DND-41 (cell line): ENCODE results near the gene CNTNAP5.

Source experiments
- ATAC-seq: fragments of 200-7000 bp; cut with Tn5 transposase; 3 replicates; pipeline ENCODE4 v1.9.1; 2021; ENCODE audit warnings: low read depth; ENCODE audit not compliant: insufficient read depth
- DNase-seq: peaks from one replicate; pipeline ENCODE4 v3.0.0-alpha.2; 2020
- H2AFZ ChIP-seq: 2 replicates; pipeline ENCODE4 v1.6.0; 2012; ENCODE audit warnings: low read depth, low read length
- H3K27ac ChIP-seq: 2 replicates; pipeline ENCODE4 v1.5.1; 2012; ENCODE audit warnings: low read length, inconsistent platforms
- H3K27me3 ChIP-seq: fragments of 200-600 bp; sonication (generic); 2 replicates; pipeline ENCODE4 v1.6.0; 2012; ENCODE audit warnings: low read length, mild to moderate bottlenecking, inconsistent platforms; ENCODE audit not compliant: insufficient read depth, poor library complexity
- H3K36me3 ChIP-seq: 2 replicates; pipeline ENCODE4 v1.5.1; 2012; ENCODE audit warnings: low read length, inconsistent platforms; ENCODE audit not compliant: insufficient read depth
- H3K4me1 ChIP-seq: 2 replicates; pipeline ENCODE4 v1.5.1; 2012; ENCODE audit warnings: mild to moderate bottlenecking, low read length; ENCODE audit not compliant: insufficient read depth
- H3K4me2 ChIP-seq: 2 replicates; pipeline ENCODE4 v1.6.0; 2012; ENCODE audit warnings: mild to moderate bottlenecking, moderate library complexity, low read length, inconsistent platforms; ENCODE audit not compliant: insufficient read depth
- H3K4me3 ChIP-seq, 2 experiments: fragments of 200-600 bp in 1 of 2; shearing (Covaris generic) in 1 of 2; 2 replicates each; pipeline ENCODE4 v1.5.1; 2012 to 2016; ENCODE audit warnings: inconsistent platforms in 2 of 2, low read length in 2 of 2, mild to moderate bottlenecking in 2 of 2, low read depth in 1 of 2, moderate library complexity in 1 of 2
- H3K79me2 ChIP-seq: 2 replicates; pipeline ENCODE4 v1.6.0; 2012; ENCODE audit warnings: low read length, inconsistent platforms; ENCODE audit not compliant: insufficient read depth
- H3K9ac ChIP-seq: 2 replicates; pipeline ENCODE4 v1.6.0; 2012; ENCODE audit warnings: low read depth, mild to moderate bottlenecking, inconsistent platforms, low read length, moderate library complexity
- H3K9me3 ChIP-seq: 2 replicates; pipeline ENCODE4 v1.5.1; 2012; ENCODE audit warnings: low read length, moderate library complexity, mild to moderate bottlenecking, inconsistent platforms; ENCODE audit not compliant: insufficient read depth, severe bottlenecking
- H4K20me1 ChIP-seq: 2 replicates; pipeline ENCODE4 v1.6.0; 2012; ENCODE audit warnings: low read length; ENCODE audit not compliant: insufficient read depth
- CTCF ChIP-seq: IDR thresholded peaks from 2 replicates; pipeline ENCODE4 v1.5.1; 2012; ENCODE audit warnings: borderline replicate concordance, low read length, moderate library complexity, mild to moderate bottlenecking; ENCODE audit not compliant: poor library complexity, severe bottlenecking; ENCODE audit errors: extremely low read depth
- EZH2 ChIP-seq: IDR thresholded peaks from 3 replicates; pipeline ENCODE4 v1.6.1; 2012; ENCODE audit warnings: borderline replicate concordance, low read depth, mild to moderate bottlenecking, moderate library complexity, low read length, inconsistent platforms; ENCODE audit not compliant: severe bottlenecking

Gene CNTNAP5

GRCh38 chr2:124670187-124670586, 645.1 kb downstream of the CNTNAP5 start:
- H3K79me2 ChIP-seq = no peaks in the 10 kb centered on the region
- no peaks in the 10 kb centered on the region for H3K27me3 ChIP-seq
- no peak overlapping the region for H3K4me3 ChIP-seq
- H3K27ac ChIP-seq = no peak overlapping the region
- H2AFZ ChIP-seq = no peak overlapping the region
- no peak overlapping the region for H3K4me2 ChIP-seq
- H4K20me1 ChIP-seq = no peaks in the 10 kb centered on the region
- no peaks in the 10 kb centered on the region for H3K9me3 ChIP-seq
- DNase-seq (no peak), ATAC-seq (no peak)
- H3K4me1 ChIP-seq = no peaks in the 10 kb centered on the region
- no peak overlapping the region for H3K9ac ChIP-seq
- TF ChIP-seq CTCF = no peak
- no peaks in the 10 kb centered on the region for H3K36me3 ChIP-seq

- Histone ChIP-seq H2AFZ (no peak overlapping the region), H3K27ac (no peak overlapping the region), H3K4me2 (no peak overlapping the region), H3K36me3 (no peaks in the 10 kb centered on the region), H3K27me3 (no peaks in the 10 kb centered on the region), H3K4me1 (no peaks in the 10 kb centered on the region), H3K79me2 (no peaks in the 10 kb centered on the region), H3K9ac (no peak overlapping the region), H3K9me3 (no peaks in the 10 kb centered on the region), H3K4me3 (no peak overlapping the region), H4K20me1 (no peaks in the 10 kb centered on the region)
- DNase-seq = no peak
- TF ChIP-seq CTCF (no peak), EZH2 (no peak)
- no peak for ATAC-seq
Observed at GRCh38 chr2:124678043-124678442, 653.0 kb downstream of the CNTNAP5 start.

GRCh38 chr2:124683536-124684428, 658.7 kb downstream of the CNTNAP5 start:
- Histone ChIP-seq H3K9me3 (no peaks in the 10 kb centered on the region), H2AFZ (no peak overlapping the region), H3K36me3 (no peaks in the 10 kb centered on the region), H3K4me2 (no peak overlapping the region), H3K4me3 (no peak overlapping the region), H3K9ac (no peak overlapping the region), H3K27me3 (no peaks in the 10 kb centered on the region), H3K79me2 (no peaks in the 10 kb centered on the region), H3K27ac (no peak overlapping the region), H4K20me1 (no peaks in the 10 kb centered on the region), H3K4me1 (no peaks in the 10 kb centered on the region)
- DNase-seq (no peak), ATAC-seq (no peak)
- TF ChIP-seq CTCF (no peak), EZH2 (no peak)

GRCh38 chr2:124689348-124689747, 664.3 kb downstream of the CNTNAP5 start:
- no peaks in the 10 kb centered on the region for H3K27me3 ChIP-seq
- no peak overlapping the region for H3K4me3 ChIP-seq
- H3K36me3 ChIP-seq = no peaks in the 10 kb centered on the region
- no peak overlapping the region for H2AFZ ChIP-seq
- H3K9me3 ChIP-seq = no peaks in the 10 kb centered on the region
- H3K4me2 ChIP-seq = no peak overlapping the region
- H3K79me2 ChIP-seq = no peaks in the 10 kb centered on the region
- ATAC-seq = no peak
- H3K4me1 ChIP-seq = no peaks in the 10 kb centered on the region
- no peaks in the 10 kb centered on the region for H4K20me1 ChIP-seq
- no peak overlapping the region for H3K27ac ChIP-seq
- DNase-seq = no peak
- TF ChIP-seq EZH2 = no peak
- no peak for TF ChIP-seq CTCF
- no peak overlapping the region for H3K9ac ChIP-seq
